Panc1 (cell line): Measurements from ENCODE around the gene HCK. TPM values are rescaled to one million over a fixed set of nuclear protein-coding genes. Genes with fewer than 3 reads are reported as not detected.
A peak's percentile ranks its signal among the peaks of the same experiment; 100 is the strongest.

Experiments
- ATAC-seq: fragments of 200-7000 bp; cut with Tn5 transposase; 2 replicates; pipeline ENCODE4 v1.9.1; 2020; ENCODE audit warnings: mild to moderate bottlenecking, moderate library complexity
- Bru-seq: library from RNA; stranded (reverse); fragments of 400-500 nt; gene quantifications from one replicate; lab custom pipeline; 2021; lab: Mats Ljungman, UMichigan
- BruChase-seq, 2 experiments: library from RNA; stranded (reverse); fragments of 400-500 nt; gene quantifications; one replicate each; lab custom pipeline; 2021; lab: Mats Ljungman, UMichigan
- BruUV-seq: library from RNA; stranded (reverse); fragments of 400-500 nt; replicated peaks from 2 replicates; lab custom pipeline; 2021; lab: Mats Ljungman, UMichigan
- CTCF ChIA-PET: fragments of 300-600 bp; sonication (Branson Sonifier 250); formaldehyde crosslinking; loops from one replicate; lab custom pipeline; 2022; ENCODE audit warnings: antibody characterized with exemption; lab: Charles Lee
- POLR2A ChIA-PET: fragments of 300-600 bp; sonication (Branson Sonifier 250); formaldehyde crosslinking; loops from one replicate; lab custom pipeline; 2022; ENCODE audit warnings: antibody characterized with exemption; lab: Charles Lee
- DNase-seq: peaks from one replicate; pipeline ENCODE4 v3.0.0-alpha.2; 2010; ENCODE audit warnings: low read depth, low spot score
- H3K27ac ChIP-seq: 2 replicates; pipeline ENCODE4 v1.5.1; 2011; ENCODE audit warnings: mild to moderate bottlenecking, low read length, inconsistent platforms
- H3K27me3 ChIP-seq: fragments of 200-500 bp; sonication (Bioruptor generic); 2 replicates; pipeline ENCODE4 v1.6.0; 2014; ENCODE audit warnings: low read length, inconsistent platforms; ENCODE audit not compliant: control insufficient read depth, insufficient read depth
- H3K36me3 ChIP-seq: fragments of 200-500 bp; sonication (Bioruptor generic); 2 replicates; pipeline ENCODE4 v1.5.1; 2014; ENCODE audit warnings: inconsistent platforms, mild to moderate bottlenecking, low read length, moderate library complexity; ENCODE audit not compliant: control insufficient read depth, insufficient read depth
- H3K4me1 ChIP-seq: 2 replicates; pipeline ENCODE4 v1.5.1; 2011; ENCODE audit warnings: inconsistent platforms, mild to moderate bottlenecking, low read length, moderate library complexity; ENCODE audit not compliant: control insufficient read depth, insufficient read depth
- H3K4me3 ChIP-seq, 2 experiments: 2 replicates each; pipeline ENCODE4 v1.5.1; 2011 to 2012; ENCODE audit warnings: low read depth in 2 of 2, low read length in 2 of 2, mild to moderate bottlenecking in 2 of 2, inconsistent platforms in 1 of 2, moderate library complexity in 1 of 2
- H3K9me3 ChIP-seq: fragments of 200-500 bp; sonication (Bioruptor generic); 2 replicates; pipeline ENCODE4 v1.5.1; 2014; ENCODE audit warnings: low read depth, mild to moderate bottlenecking, inconsistent platforms, low read length, moderate library complexity; ENCODE audit not compliant: control insufficient read depth, insufficient read depth
- CTCF ChIP-seq: fragments of 450-650 bp; IDR thresholded peaks from 2 replicates; pipeline ENCODE4 v1.5.1; 2017; ENCODE audit warnings: mild to moderate bottlenecking
- POLR2AphosphoS5 ChIP-seq: IDR thresholded peaks from 2 replicates; pipeline ENCODE4 v1.6.1; 2012; ENCODE audit warnings: mild to moderate bottlenecking, low read depth, low read length, moderate library complexity
- SIN3A ChIP-seq: IDR thresholded peaks from 2 replicates; pipeline ENCODE4 v1.6.1; 2012; ENCODE audit warnings: low read depth, mild to moderate bottlenecking, low read length, moderate library complexity, borderline replicate concordance; ENCODE audit not compliant: insufficient read depth
- TCF7L2 ChIP-seq: IDR thresholded peaks from 2 replicates; pipeline ENCODE4 v1.6.1; 2011; ENCODE audit warnings: mild to moderate bottlenecking, low read depth, low read length, inconsistent platforms
- in situ Hi-C: cut with HindIII; loops from 2 replicates; pipeline ENCODE4 v1.10.0; 2016; ENCODE audit warnings: low sequenced_read_pairs, low pct_unique_long_range_greater_than_20kb
- intact Hi-C: fragments of 100-400 bp; cut with micrococcal nuclease; formaldehyde crosslinking; loops from one replicate; pipeline ENCODE4 v1.10.0; 2022; ENCODE audit not compliant: unreplicated experiment
- long read RNA-seq: library from polyadenylated mRNA; unstranded; transcript quantifications from one replicate; pipeline ENCODE4 v2.0.0, GENCODE V29; 2021; ENCODE audit not compliant: unreplicated experiment
- polyA plus RNA-seq: library from polyadenylated mRNA; unstranded; fragments of >200 nt; gene quantifications from one replicate; pipeline ENCODE4 v1.2.1, GENCODE V29; 2012; ENCODE audit warnings: missing spikeins; ENCODE audit not compliant: insufficient read length
- total RNA-seq: library from RNA; stranded (reverse); gene quantifications from one replicate; pipeline ENCODE4 v1.2.1, GENCODE V29; 2021; ENCODE audit not compliant: unreplicated experiment
- TF ChIP-seq, protein P1 (sequence below), 2 experiments: IDR thresholded peaks; 2 replicates each; pipeline ENCODE4 v1.6.1; 2011 to 2012; ENCODE audit warnings: low read depth in 2 of 2, control low read depth in 1 of 2, low read length in 1 of 2, mild to moderate bottlenecking in 1 of 2, moderate library complexity in 1 of 2; ENCODE audit not compliant: insufficient read depth in 1 of 2

HCK gene
- total RNA-seq (0.98 TPM), Bru-seq, nascent RNA (percentile 26 among the genes with signal in this experiment), BruChase-seq, experiment 1, labeled RNA remaining after a 2-hour chase (percentile 22 among the genes with signal in this experiment), BruChase-seq, experiment 2, labeled RNA remaining after a 6-hour chase (percentile 26 among the genes with signal in this experiment)
- 1.1 TPM for polyA plus RNA-seq
- long read RNA-seq, partial matches to known transcripts, result 1 of 5 reads
- long read RNA-seq, other reads (novel, unspliced or antisense), result 0 of 5 reads

- H3K36me3 ChIP-seq, result no peaks in the 10 kb centered on the region
- TF ChIP-seq CTCF (no peak), POLR2AphosphoS5 (no peak), TCF7L2 (no peak), SIN3A (no peak)
- TF ChIP-seq, protein P1, sequence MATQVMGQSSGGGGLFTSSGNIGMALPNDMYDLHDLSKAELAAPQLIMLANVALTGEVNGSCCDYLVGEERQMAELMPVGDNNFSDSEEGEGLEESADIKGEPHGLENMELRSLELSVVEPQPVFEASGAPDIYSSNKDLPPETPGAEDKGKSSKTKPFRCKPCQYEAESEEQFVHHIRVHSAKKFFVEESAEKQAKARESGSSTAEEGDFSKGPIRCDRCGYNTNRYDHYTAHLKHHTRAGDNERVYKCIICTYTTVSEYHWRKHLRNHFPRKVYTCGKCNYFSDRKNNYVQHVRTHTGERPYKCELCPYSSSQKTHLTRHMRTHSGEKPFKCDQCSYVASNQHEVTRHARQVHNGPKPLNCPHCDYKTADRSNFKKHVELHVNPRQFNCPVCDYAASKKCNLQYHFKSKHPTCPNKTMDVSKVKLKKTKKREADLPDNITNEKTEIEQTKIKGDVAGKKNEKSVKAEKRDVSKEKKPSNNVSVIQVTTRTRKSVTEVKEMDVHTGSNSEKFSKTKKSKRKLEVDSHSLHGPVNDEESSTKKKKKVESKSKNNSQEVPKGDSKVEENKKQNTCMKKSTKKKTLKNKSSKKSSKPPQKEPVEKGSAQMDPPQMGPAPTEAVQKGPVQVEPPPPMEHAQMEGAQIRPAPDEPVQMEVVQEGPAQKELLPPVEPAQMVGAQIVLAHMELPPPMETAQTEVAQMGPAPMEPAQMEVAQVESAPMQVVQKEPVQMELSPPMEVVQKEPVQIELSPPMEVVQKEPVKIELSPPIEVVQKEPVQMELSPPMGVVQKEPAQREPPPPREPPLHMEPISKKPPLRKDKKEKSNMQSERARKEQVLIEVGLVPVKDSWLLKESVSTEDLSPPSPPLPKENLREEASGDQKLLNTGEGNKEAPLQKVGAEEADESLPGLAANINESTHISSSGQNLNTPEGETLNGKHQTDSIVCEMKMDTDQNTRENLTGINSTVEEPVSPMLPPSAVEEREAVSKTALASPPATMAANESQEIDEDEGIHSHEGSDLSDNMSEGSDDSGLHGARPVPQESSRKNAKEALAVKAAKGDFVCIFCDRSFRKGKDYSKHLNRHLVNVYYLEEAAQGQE (IDR thresholded peaks at IDR 0.05; ENCODE audit: insufficient read depth in 1 of 2, low read depth in 2 of 2, low read length in 1 of 2), result no peak
- H3K4me1 ChIP-seq, result no peaks in the 10 kb centered on the region
- H3K9me3 ChIP-seq, result no peaks in the 10 kb centered on the region
- ChIA-PET POLR2A (no interaction called here), CTCF (no interaction called here)
- intact Hi-C loops, result no loop called here
- peaks cover 17% of the 10 kb centered on the region for H3K27me3 ChIP-seq
- ATAC-seq, result peak; percentile 81
- BruUV-seq, result no TSS peak
- in situ Hi-C loops, result no loop called here
- H3K4me3 ChIP-seq, result peak within 1 kb of the TSS; percentile 38 to 39
- H3K27ac ChIP-seq, result no peak within 1 kb of the TSS
- DNase-seq, result no peak
Measured at GRCh38 chr20:32052090-32052777, at the start of gene HCK. TSS of gene HCK (plus strand) at chr20:32052242.

DNA sequence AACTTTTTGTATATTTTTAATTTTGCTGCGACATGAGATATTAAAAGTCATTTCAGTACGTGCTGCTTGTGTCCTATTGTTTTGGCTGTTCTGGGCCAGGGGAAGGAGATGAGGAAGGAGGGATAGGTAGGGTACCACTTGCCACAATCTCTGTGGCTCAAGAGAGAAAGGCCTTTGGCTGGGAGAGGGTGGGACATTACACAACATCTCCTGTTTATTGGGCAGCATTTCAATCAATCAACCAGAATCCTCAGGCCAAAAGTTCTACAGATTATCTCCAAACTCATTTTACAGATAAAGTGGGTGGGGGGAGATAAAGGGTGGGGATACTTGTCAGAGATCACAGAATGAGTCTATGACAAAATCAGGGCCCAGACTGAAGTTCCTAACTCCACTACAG, 48.7 kb upstream of the HCK start:
- no peak for ATAC-seq
- Histone ChIP-seq H3K9me3 (no peaks in the 10 kb centered on the region), H3K27me3 (no peaks in the 10 kb centered on the region), H3K27ac (peak overlapping the region; percentile 24; the same call in 1 of the 2 replicates), H3K4me3 (no peak overlapping the region), H3K36me3 (no peaks in the 10 kb centered on the region), H3K4me1 (peaks cover 15% of the 10 kb centered on the region)
- CTCF ChIA-PET, result interaction anchor here (0.6 kb wide), 1 partner anchor 14 kb away, joined by 3 read pairs; no protein-coding TSS in a partner anchor
- in situ Hi-C loops (no loop called here), intact Hi-C loops (no loop called here)
- no peak for DNase-seq
- POLR2A ChIA-PET, result interaction anchor here (0.6 kb wide), 1 partner anchor 313 kb away, joined by 4 read pairs; no protein-coding TSS in a partner anchor
- no TSS peak for BruUV-seq
- TF ChIP-seq, protein P1 (IDR thresholded peaks at IDR 0.05; ENCODE audit: insufficient read depth in 1 of 2, low read depth in 2 of 2, low read length in 1 of 2), result no peak
- TF ChIP-seq POLR2AphosphoS5 (no peak), TCF7L2 (no peak), CTCF (no peak), SIN3A (no peak)
